GM21717 (cell line): ENCODE data around the gene OXNAD1.
"Not testable (repeated sequence)": the region's sequence is repeated elsewhere in the genome, so short reads cannot be mapped to it uniquely, and the experiment has no call there.

Source experiments
- ATAC-seq: cut with Tn5 transposase; IDR thresholded peaks from one replicate; pipeline ENCODE4 v1.9.1; 2021; ENCODE audit warnings: mild to moderate bottlenecking, moderate library complexity; ENCODE audit not compliant: unreplicated experiment

Gene OXNAD1

DNA sequence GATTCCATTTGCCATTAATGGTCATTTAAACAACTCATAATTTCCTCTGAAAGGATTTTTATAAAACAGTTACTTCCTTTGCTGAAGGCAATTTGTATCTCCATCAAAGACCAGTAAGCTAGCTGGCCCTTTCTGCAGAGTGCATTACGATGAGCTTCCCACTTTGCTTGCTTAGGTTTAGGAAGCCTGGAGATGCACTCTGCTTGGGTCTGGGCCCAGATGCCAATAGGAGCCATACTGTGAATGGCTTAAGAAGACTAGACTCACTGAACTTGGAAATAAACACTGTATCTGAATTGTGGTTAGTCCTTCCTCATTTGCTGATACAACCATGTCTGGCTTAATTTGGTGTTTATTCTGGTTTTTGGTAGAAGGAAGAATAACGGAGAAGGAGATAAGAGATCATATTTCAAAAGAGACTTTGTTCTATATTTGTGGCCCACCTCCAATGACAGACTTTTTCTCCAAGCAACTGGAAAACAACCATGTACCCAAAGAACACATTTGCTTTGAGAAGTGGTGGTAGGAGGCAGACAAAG is 38.1 kb downstream of the OXNAD1 start:
- no peak for ATAC-seq

DNA sequence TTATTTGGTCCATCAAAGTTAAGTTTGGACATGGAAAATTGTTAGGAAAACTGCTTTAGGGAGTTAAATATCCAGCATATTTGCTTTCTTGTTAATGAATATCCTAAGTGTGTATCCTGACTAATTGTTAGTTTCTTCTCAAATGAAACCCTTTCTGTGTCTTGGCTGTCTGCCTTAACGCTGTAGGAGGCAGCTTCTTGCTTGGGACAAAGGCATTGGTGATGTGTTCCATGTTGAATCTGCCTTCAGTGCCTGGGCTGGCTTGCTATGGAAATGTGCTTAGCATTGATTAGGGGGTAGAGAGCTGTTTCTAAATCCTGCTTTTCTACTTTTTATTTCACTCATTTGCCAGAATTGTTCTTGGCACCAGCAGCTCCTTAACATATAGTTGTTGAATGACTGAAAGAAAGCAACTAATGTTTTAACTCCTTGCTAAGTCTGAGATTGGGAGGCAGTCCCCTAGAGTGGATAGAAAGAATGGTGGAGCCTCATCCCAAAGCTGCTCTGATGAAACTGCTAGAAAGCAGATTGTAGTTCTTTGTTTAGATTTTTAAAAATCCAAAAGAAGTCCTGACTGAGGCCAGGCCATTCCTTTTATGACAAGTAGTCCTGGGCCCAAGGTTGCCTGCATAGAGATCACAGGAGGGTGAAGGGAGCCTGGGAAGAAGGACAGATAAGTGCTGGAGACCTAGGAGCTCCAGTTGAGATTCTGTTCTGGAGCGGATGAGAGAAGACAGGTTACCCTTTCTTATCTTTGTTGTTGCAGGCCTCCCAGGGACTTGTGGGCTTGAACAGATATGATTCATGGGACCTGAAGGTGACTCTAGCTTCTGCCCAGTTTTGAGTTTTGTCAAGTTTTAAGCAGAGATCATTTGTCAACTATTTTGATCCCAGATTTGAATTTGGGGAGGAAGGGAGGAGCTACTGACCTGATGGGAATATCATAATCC is 39.3 kb downstream of the OXNAD1 start:
- no peak for ATAC-seq

GRCh38 chr3:16305111-16305541 is 40.1 kb downstream of the OXNAD1 start:
- no peak for ATAC-seq

- ATAC-seq, result no peak
Observed at GRCh38 chr3:16307832-16308531, 43.0 kb downstream of the OXNAD1 start.

DNA sequence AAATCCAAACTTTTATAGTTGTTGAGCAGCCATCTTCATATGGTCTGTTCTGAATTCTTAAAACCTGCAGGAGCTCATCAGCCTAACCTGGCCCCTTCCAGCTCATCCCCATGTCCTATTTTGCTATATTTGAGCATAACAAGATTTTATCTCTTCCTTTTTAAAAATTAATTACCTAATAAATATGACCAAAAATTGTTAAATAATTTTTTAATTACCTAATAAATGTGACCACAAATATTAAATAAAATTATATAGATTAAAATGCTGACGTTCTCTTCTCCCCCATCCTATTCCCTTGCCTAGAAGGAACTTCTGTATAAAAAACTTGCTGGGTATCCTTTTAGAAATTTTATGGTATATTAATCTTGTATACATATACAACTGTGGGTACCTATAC is 43.7 kb downstream of the OXNAD1 start:
- ATAC-seq, result no peak

DNA sequence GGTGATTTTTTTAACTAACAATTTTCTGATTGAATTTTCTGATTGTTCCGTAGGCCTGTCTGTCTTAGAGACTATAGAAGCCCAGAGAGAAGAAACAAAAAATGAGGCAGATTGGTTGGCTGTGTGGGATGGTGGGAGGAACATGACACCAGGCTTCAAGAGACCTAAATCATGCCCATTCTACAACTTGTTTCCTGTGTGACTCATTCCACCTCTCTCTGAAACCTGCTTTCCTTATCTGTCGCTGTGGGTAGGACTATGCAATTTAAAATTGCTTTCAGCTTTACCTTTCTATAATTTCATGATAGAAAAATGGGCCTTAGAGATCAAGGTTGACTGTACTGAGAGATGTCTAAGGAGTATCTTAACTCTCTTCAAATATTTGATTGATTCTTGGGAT is 44.5 kb downstream of the OXNAD1 start:
- ATAC-seq, result peak; percentile 91

DNA sequence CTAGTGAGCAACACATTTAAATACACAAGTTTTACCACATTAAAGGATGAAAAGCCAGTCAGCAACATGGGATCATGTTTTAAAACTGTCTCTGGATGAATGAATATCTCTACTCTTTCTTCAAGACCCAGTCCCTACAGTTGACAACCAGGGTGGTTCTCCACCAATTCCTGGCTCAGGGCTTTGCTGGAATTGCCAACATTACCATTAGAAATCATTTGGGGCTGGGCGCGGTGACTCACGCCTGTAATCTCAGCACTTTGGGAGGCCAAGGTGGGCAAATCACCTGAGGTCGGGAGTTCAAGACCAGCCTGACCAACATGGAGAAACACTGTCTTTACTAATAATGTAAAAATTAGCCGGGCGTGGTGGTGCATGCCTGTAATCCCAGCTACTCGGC is 45.5 kb downstream of the OXNAD1 start:
- not testable (repeated sequence) for ATAC-seq

- ATAC-seq, result no peak
Observed at GRCh38 chr3:16311960-16312451, 47.0 kb downstream of the OXNAD1 start.

- no peak for ATAC-seq
Observed at GRCh38 chr3:16313886-16314645, 49.1 kb downstream of the OXNAD1 start.

GRCh38 chr3:16315623-16316022 is 50.6 kb downstream of the OXNAD1 start:
- ATAC-seq, result no peak

DNA sequence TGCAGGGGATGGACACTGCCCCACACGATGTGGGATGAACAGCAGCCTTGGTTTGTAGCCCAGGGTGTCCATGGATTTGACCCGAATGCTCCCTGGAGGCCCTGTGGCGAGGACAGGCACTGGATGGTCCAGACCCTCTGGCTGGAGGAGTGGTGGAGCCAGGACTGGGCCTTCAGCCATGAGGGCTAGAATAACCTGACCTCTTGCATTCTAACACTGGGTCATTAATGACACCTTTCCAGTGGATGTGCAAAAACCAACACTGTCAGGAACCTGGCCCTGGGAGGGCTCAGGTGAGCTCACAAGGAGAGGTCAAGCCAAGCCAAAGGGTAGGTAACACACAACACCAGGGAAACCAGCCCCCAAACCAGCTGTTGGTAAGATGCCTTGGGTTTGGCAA is 51.4 kb downstream of the OXNAD1 start:
- no peak for ATAC-seq

DNA sequence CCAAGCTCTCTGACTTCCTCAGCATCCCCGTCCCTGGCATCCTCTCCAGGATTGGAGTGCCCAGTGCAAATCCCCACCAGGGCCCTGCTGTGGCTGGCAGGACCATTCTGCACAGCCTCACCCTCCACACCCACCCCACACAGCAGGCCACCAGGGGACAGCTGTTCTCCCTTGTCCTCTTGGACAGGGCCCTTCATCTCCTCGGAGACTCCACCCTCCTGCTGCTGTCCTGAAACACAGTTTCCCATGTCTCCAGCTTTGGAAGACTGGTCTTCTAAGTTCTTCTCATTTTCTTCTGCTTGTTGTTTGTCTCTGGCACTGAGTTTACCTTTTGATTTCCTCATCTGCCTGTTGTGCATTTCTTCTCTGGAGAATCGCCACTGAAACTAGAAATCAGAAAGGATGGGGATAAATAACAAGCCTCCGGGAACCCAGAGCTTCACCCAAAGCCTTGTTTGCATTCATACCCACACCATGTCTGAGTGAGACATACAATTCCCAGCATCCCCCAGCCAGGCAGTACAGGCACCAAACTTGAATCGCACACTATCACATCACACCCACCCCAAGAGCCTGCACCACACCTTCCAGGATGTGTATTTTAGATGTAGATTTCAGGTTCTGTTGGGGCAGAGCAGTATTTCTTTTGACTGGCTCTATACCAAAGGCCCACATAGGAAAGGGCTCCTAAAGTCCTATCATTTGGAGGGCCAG is 52.0 kb downstream of the OXNAD1 start:
- no peak for ATAC-seq

GRCh38 chr3:16317561-16317945 is 52.5 kb downstream of the OXNAD1 start:
- no peak for ATAC-seq

DNA sequence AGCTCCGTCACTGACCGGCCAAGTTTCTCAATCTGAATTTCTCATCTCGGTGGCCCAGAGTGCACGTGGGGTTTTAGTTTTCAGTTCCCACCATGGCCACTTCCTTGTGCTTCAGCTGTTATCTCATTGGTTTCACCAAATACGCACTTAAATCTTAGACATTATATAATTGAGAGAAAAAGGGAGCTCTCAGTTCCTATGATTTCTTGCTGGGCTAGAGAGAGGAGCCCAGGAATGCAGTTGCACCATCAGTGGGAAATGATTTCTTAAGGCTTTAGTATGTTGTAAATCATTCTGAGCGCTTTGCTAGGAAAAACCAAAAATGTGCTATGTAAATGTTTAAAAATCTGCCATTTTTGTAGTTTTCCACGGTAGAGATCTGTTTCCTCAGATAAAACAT is 53.2 kb downstream of the OXNAD1 start:
- ATAC-seq, result no peak

GRCh38 chr3:16319307-16319706 is 54.3 kb downstream of the OXNAD1 start:
- no peak for ATAC-seq

DNA sequence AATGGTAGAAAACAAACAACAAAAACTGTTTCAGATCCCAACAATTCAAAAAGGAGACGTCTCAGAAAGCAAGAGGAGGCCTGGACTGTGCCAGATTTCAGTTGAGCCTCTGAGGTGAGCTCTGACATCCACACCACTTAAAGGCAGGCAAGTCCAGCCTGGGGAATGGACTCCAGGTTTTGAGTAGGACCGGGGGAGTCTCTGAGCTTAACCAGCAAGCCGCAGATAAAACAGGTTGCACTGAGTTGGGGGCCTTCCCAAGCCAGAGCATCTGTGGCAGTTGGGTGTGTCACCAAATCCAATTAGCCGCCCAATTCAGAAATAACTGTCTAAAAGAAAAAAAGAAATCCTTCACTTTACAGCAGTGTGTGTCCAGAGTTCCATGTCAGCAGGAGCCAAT is 54.7 kb downstream of the OXNAD1 start:
- no peak for ATAC-seq

DNA sequence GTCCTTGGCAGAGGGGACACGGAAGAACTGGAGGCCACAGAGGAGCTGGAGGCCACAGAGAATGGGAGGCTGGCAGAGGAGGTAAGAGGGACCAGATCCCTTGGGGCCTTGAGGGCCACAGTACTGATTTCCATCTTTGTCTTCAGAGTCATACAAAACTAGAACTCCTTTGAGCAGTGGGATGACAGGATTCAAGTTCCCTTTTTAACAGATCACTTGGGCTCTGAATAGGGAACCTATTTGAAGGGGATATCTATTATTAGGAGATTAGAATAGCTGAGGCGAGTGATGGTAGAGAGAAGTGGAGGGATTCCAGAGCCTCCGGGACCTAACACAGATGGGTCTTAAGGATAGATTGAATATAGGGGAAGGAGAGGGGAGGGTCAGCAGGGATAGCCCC is 55.7 kb downstream of the OXNAD1 start:
- no peak for ATAC-seq

DNA sequence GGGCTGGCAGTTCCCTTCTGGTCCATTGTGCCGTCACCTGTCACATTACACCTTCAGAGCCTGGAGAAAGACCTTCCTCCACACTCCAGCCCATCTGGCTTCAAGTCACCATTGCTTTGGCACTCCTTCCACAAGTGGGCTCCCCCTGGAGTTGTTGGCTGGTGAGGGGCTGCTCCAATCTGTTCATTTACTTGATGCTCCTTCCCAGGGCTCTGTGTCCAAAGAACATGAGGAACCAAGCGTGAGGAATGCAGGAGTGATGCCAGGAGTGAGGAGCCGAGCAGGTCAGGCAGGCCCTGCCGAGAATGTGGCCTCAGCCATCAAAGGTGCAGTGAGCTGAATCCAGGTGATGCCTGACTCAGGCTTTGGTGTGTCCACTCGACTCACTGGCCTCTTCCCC is 57.2 kb downstream of the OXNAD1 start:
- ATAC-seq, result no peak

DNA sequence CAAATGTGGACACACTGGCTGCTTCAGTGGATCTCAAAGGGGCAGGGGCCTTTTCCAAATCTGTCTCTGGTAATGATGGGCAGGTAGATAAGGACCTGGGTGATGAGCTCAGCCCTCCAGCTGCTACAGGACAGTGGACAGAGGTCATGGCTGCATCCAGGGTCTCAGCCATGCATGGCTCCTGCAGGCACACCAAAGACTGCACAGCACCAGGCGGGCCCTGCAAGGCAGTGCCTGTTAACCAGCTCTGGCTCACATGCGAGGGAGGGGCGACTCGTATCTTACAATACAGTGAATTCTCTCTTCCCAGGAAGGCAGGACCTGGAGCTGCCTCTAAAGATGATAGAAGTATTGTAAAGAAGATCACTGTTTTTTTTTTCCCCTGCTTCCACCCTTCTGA is 58.7 kb downstream of the OXNAD1 start:
- no peak for ATAC-seq

DNA sequence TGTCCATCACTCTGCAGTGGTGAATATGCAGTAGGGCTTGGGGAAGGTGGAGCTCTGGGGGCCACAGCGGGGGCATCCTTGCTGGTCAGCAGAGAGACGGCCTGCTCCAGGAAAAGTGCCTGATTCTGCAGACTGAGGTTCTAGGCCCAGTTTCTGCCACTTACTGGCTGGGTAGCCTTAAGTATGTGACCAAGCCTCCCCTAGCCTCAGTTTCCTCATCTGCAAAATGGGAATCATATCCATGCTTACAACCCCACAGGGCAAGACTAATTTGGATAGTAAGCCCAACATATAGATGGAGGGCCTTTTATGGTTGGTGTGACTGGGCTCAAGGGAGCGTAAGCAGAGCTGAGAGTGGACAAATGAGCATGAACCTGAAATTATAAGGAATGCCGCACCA is 60.8 kb downstream of the OXNAD1 start:
- ATAC-seq, result no peak
